Measurements from ENCODE around the gene KPNA3.
A peak's percentile ranks its signal among the peaks of the same experiment; 100 is the strongest.

The KPNA3 gene

GRCh38 chr13:49792550-49793324, at the start of gene KPNA3:
Gene KPNA3 (minus strand): TSS chr13:49792682. CDS start chr13:49792506, 176 bp downstream.
- H3F3A ChIP-seq (ENCODE audit: insufficient read depth, low read length): peaks cover 5% of the 10 kb centered on the region; the same call in 1 of the 2 replicates
- H3K36me3 ChIP-seq (replicated peaks; ENCODE audit: insufficient read depth, low read length): no peaks in the 10 kb centered on the region
- DNase-seq: peak; percentile 86
- H3K79me2 ChIP-seq (ENCODE audit: low read length): peaks cover 39% of the 10 kb centered on the region
- H3K9me3 ChIP-seq (replicated peaks; ENCODE audit: insufficient read depth, low read length): no peaks in the 10 kb centered on the region
- no peaks in the 10 kb centered on the region for H3K9me2 ChIP-seq (replicated peaks; ENCODE audit: insufficient read depth, low read length)
- TF ChIP-seq EZH2 (optimal IDR thresholded peaks at IDR 0.05; ENCODE audit: low read depth, low read length) (no peak), EZH2phosphoT487 (IDR thresholded peaks at IDR 0.05; ENCODE audit: low read length) (no peak), CTCF (IDR thresholded peaks at IDR 0.05; ENCODE audit: low read length) (no peak)
- H3K4me1 ChIP-seq (ENCODE audit: low read length): 0 out of 2 replicates have a peak, but pooled peaks cover 3% of the 10 kb centered on the region
- H3K27ac ChIP-seq (ENCODE audit: low read length): peak within 1 kb of the TSS; percentile 91
- H2AFZ ChIP-seq (ENCODE audit: low read length): peak within 1 kb of the TSS; percentile 83
- peak within 1 kb of the TSS; percentile 74 for H3K4me3 ChIP-seq (ENCODE audit: low read length)
- no peaks in the 10 kb centered on the region for H3K27me3 ChIP-seq (replicated peaks; ENCODE audit: insufficient read depth, low read length)
- H3K4me2 ChIP-seq (ENCODE audit: low read depth, low read length): peak within 1 kb of the TSS; percentile 74
- no peaks in the 10 kb centered on the region for H4K20me1 ChIP-seq (ENCODE audit: insufficient read depth, low read length)
- peak within 1 kb of the TSS; percentile 78 for H3K9ac ChIP-seq (ENCODE audit: low read length)

GRCh38 chr13:49841964-49842363, 49.5 kb upstream of the KPNA3 start:
- Histone ChIP-seq H3K4me3 (ENCODE audit: low read length) (no peak overlapping the region), H3K27ac (ENCODE audit: low read length) (no peak overlapping the region), H3K9me3 (replicated peaks; ENCODE audit: insufficient read depth, low read length) (no peaks in the 10 kb centered on the region), H3F3A (ENCODE audit: insufficient read depth, low read length) (no peaks in the 10 kb centered on the region), H3K4me2 (ENCODE audit: low read depth, low read length) (no peak overlapping the region), H3K9ac (ENCODE audit: low read length) (no peak overlapping the region), H4K20me1 (ENCODE audit: insufficient read depth, low read length) (no peaks in the 10 kb centered on the region), H3K36me3 (replicated peaks; ENCODE audit: insufficient read depth, low read length) (no peaks in the 10 kb centered on the region), H3K9me2 (replicated peaks; ENCODE audit: insufficient read depth, low read length) (no peaks in the 10 kb centered on the region), H3K4me1 (ENCODE audit: low read length) (no peaks in the 10 kb centered on the region), H2AFZ (ENCODE audit: low read length) (no peak overlapping the region), H3K27me3 (replicated peaks; ENCODE audit: insufficient read depth, low read length) (no peaks in the 10 kb centered on the region), H3K79me2 (ENCODE audit: low read length) (no peaks in the 10 kb centered on the region)
- TF ChIP-seq EZH2 (optimal IDR thresholded peaks at IDR 0.05; ENCODE audit: low read depth, low read length) (no peak), CTCF (IDR thresholded peaks at IDR 0.05; ENCODE audit: low read length) (no peak), EZH2phosphoT487 (IDR thresholded peaks at IDR 0.05; ENCODE audit: low read length) (no peak)
- no peak for DNase-seq

- no peaks in the 10 kb centered on the region for H3F3A ChIP-seq (ENCODE audit: insufficient read depth, low read length)
- no peak overlapping the region for H2AFZ ChIP-seq (ENCODE audit: low read length)
- no peaks in the 10 kb centered on the region for H3K36me3 ChIP-seq (replicated peaks; ENCODE audit: insufficient read depth, low read length)
- H3K79me2 ChIP-seq (ENCODE audit: low read length): no peaks in the 10 kb centered on the region
- no peaks in the 10 kb centered on the region for H4K20me1 ChIP-seq (ENCODE audit: insufficient read depth, low read length)
- H3K9me2 ChIP-seq (replicated peaks; ENCODE audit: insufficient read depth, low read length): no peaks in the 10 kb centered on the region
- H3K4me1 ChIP-seq (ENCODE audit: low read length): no peaks in the 10 kb centered on the region
- no peak overlapping the region for H3K9ac ChIP-seq (ENCODE audit: low read length)
- no peaks in the 10 kb centered on the region for H3K27me3 ChIP-seq (replicated peaks; ENCODE audit: insufficient read depth, low read length)
- TF ChIP-seq CTCF (IDR thresholded peaks at IDR 0.05; ENCODE audit: low read length): no peak
- no peak for TF ChIP-seq EZH2 (optimal IDR thresholded peaks at IDR 0.05; ENCODE audit: low read depth, low read length)
- no peak for TF ChIP-seq EZH2phosphoT487 (IDR thresholded peaks at IDR 0.05; ENCODE audit: low read length)
- H3K9me3 ChIP-seq (replicated peaks; ENCODE audit: insufficient read depth, low read length): no peaks in the 10 kb centered on the region
- H3K4me3 ChIP-seq (ENCODE audit: low read length): no peak overlapping the region
- no peak for DNase-seq
- no peak overlapping the region for H3K27ac ChIP-seq (ENCODE audit: low read length)
- no peak overlapping the region for H3K4me2 ChIP-seq (ENCODE audit: low read depth, low read length)
Measured at GRCh38 chr13:49840675-49841074, 48.2 kb upstream of the KPNA3 start.
